Breast epithelium (tissue), 4 donors: ENCODE measurements around the gene ZC3H7B. TPM values are rescaled to one million over a fixed set of nuclear protein-coding genes. Genes with fewer than 3 reads are reported as not detected.

Source experiments
- DNase-seq, 2 donors: peaks; one replicate each; pipeline ENCODE4 v3.0.0-alpha.2; 2019; ENCODE audit warnings: low spot score in 2 of 2
- H3K27ac ChIP-seq, 2 donors: fragments of 200-600 bp; sonication (generic) in 1 of 2; one replicate each; pipeline ENCODE4 v1.5.1; 2016 to 2019; ENCODE audit warnings: mild to moderate bottlenecking in 1 of 2
- H3K27me3 ChIP-seq, 2 donors: fragments of 200-600 bp; sonication (generic) in 1 of 2; one replicate each; pipeline versions ENCODE4 v1.5.1 to v1.6.0; 2017 to 2019; ENCODE audit warnings: control low read depth in 1 of 2, mild to moderate bottlenecking in 1 of 2
- H3K36me3 ChIP-seq: fragments of 200-600 bp; one replicate; pipeline ENCODE4 v1.5.1; 2019
- H3K4me1 ChIP-seq, 2 donors: fragments of 200-600 bp; sonication (generic); one replicate each; pipeline ENCODE4 v1.5.1; 2016 to 2019; ENCODE audit warnings: control low read depth in 1 of 2
- H3K4me3 ChIP-seq, 3 donors: fragments of 200-600 bp; sonication (generic); 1 replicate in 2 of 3; 2 replicates in 1 of 3; pipeline ENCODE4 v1.5.1; 2016 to 2019; ENCODE audit warnings: mild to moderate bottlenecking in 3 of 3, moderate library complexity in 2 of 3
- H3K9me3 ChIP-seq, 2 donors: fragments of 200-600 bp; sonication (generic) in 1 of 2; one replicate each; pipeline ENCODE4 v1.5.1; 2016 to 2019; ENCODE audit warnings: control low read depth in 1 of 2
- POLR2A ChIP-seq: fragments of 450-650 bp; IDR thresholded peaks from one replicate; pipeline ENCODE4 v1.6.1; 2016; ENCODE audit warnings: antibody characterized with exemption, mild to moderate bottlenecking, moderate library complexity
- POLR2AphosphoS5 ChIP-seq, 3 donors: sonication (generic); formaldehyde crosslinking; IDR thresholded peaks; one replicate each; pipeline ENCODE4 v1.6.1; 2017; ENCODE audit warnings: antibody characterized with exemption in 3 of 3
- intact Hi-C: fragments of 100-400 bp; cut with DNase I; formaldehyde crosslinking; loops from one replicate; pipeline ENCODE4 v1.15.1; 2023; ENCODE audit warnings: low total_unique reads
- total RNA-seq, 3 donors: library from RNA; depleted of rRNA; stranded (reverse); fragments of >200 nt; gene quantifications; one replicate each; pipeline ENCODE4 v1.1.0, GENCODE V29; 2016
- TF ChIP-seq, protein P1 (sequence below), 3 donors: fragments of 450-650 bp; IDR thresholded peaks; one replicate each; pipeline ENCODE4 v1.5.1; 2016 to 2017; ENCODE audit warnings: antibody characterized with exemption in 3 of 3, mild to moderate bottlenecking in 3 of 3, moderate library complexity in 3 of 3

ZC3H7B gene
- total RNA-seq, 3 donors from 2014 or later: 24.0 to 33.1 (median 32.2) TPM

- Histone ChIP-seq H3K9me3 (no peaks in the 10 kb centered on the region), H3K36me3 (no peaks in the 10 kb centered on the region), H3K4me3 (peak within 1 kb of the TSS; percentile 74 to 86 (median 80)), H3K27ac (peak within 1 kb of the TSS; percentile 95 to 99), H3K4me1 (peaks cover 3 to 10% of the 10 kb centered on the region in 2 donors), H3K27me3 (no peaks in the 10 kb centered on the region)
- peak; percentile 99 for DNase-seq
- TF ChIP-seq POLR2A (peak; percentile 17), POLR2AphosphoS5 (IDR thresholded peaks at IDR 0.05) (peak; percentile 70 to 76 (median 70))
- TF ChIP-seq, protein P1, sequence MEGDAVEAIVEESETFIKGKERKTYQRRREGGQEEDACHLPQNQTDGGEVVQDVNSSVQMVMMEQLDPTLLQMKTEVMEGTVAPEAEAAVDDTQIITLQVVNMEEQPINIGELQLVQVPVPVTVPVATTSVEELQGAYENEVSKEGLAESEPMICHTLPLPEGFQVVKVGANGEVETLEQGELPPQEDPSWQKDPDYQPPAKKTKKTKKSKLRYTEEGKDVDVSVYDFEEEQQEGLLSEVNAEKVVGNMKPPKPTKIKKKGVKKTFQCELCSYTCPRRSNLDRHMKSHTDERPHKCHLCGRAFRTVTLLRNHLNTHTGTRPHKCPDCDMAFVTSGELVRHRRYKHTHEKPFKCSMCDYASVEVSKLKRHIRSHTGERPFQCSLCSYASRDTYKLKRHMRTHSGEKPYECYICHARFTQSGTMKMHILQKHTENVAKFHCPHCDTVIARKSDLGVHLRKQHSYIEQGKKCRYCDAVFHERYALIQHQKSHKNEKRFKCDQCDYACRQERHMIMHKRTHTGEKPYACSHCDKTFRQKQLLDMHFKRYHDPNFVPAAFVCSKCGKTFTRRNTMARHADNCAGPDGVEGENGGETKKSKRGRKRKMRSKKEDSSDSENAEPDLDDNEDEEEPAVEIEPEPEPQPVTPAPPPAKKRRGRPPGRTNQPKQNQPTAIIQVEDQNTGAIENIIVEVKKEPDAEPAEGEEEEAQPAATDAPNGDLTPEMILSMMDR (IDR thresholded peaks at IDR 0.05): no peak
- intact Hi-C loops: loop anchor here (5.0 kb wide), 1 partner anchor 1404 kb away; no protein-coding TSS in a partner anchor
These were observed 80.2 kb downstream of the ZC3H7B start, which contains the start of gene TEF for GRCh38 chr22:41381329-41382097. Gene TEF (plus strand): TSS chr22:41381942. CDS start chr22:41382045, 103 bp downstream.

DNA sequence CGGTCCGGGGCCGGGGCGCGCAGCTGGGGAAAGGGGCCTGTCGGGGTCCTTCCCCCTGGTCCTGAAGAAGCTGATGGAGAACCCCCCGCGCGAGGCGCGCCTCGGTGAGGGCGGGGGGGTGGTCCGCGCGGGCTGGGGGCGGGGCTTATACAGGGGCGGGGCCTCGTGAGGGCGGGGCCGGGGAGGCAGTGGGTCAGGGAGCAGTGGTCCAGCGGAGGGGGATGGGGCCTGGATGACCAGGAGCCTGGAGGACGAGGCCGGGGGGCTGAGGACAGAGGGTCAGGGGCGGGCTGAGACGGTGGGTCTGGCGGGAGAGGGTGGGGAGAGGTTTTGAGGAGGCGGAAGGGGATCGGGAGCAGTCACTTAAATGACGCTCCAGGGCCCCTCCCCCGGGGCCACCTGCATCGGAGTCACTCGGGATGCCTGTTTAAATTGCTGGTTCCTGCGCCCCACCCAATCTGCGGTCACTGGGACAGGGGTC lies 80.8 kb downstream of the ZC3H7B start:
- TF ChIP-seq, protein P1 (IDR thresholded peaks at IDR 0.05): no peak
- TF ChIP-seq POLR2A (no peak), POLR2AphosphoS5 (IDR thresholded peaks at IDR 0.05) (no peak)

DNA sequence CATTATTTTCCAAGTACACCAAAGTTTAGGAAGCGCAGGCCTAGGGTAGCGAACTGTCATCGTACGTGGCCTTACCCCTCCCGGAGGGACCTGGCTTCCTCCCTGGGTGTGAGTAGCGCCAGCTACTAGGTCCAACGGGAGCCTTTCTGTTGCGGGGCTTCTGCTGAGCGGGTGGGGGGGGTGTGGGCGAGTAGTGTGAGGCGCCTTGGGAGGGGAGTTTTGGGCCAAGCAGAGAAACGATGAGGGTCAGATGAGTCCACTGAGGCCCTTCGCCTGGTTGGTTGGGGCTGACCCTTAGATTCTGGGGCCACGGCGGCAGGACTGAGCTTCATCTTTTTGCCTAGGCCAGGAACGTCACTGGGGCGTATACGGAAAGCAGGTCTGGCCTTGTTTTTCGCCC lies 81.3 kb downstream of the ZC3H7B start:
- no peaks in the 10 kb centered on the region for H3K36me3 ChIP-seq
- H3K9me3 ChIP-seq: no peaks in the 10 kb centered on the region
- DNase-seq: no peak
- peak overlapping the region; percentile 74 to 86 (median 80) for H3K4me3 ChIP-seq
- intact Hi-C loops: loop anchor here (5.0 kb wide), 1 partner anchor 1405 kb away; no protein-coding TSS in a partner anchor
- TF ChIP-seq POLR2A (no peak), POLR2AphosphoS5 (IDR thresholded peaks at IDR 0.05) (no peak)
- TF ChIP-seq, protein P1 (IDR thresholded peaks at IDR 0.05): no peak
- peaks cover 3 to 10% of the 10 kb centered on the region in 2 donors for H3K4me1 ChIP-seq
- H3K27me3 ChIP-seq: no peaks in the 10 kb centered on the region
- H3K27ac ChIP-seq: peak overlapping the region; percentile 95 to 99

More for the DNA sequence above, 80.8 kb downstream of the ZC3H7B start:
- H3K27me3 ChIP-seq: no peaks in the 10 kb centered on the region
- peak; percentile 72 to 77 for DNase-seq
- intact Hi-C loops: loop anchor here (5.0 kb wide), 1 partner anchor 1405 kb away; no protein-coding TSS in a partner anchor
- H3K9me3 ChIP-seq: no peaks in the 10 kb centered on the region
- H3K27ac ChIP-seq: peak overlapping the region; percentile 95 to 99
- H3K36me3 ChIP-seq: no peaks in the 10 kb centered on the region
- peak overlapping the region; percentile 74 to 86 (median 80) for H3K4me3 ChIP-seq
- H3K4me1 ChIP-seq: peaks cover 3 to 10% of the 10 kb centered on the region in 2 donors

- H3K27me3 ChIP-seq: no peaks in the 10 kb centered on the region
- intact Hi-C loops: loop anchor here (5.0 kb wide), 1 partner anchor 1406 kb away; no protein-coding TSS in a partner anchor
- H3K9me3 ChIP-seq: no peaks in the 10 kb centered on the region
- no peak for DNase-seq
- H3K36me3 ChIP-seq: no peaks in the 10 kb centered on the region
- H3K4me3 ChIP-seq: peak overlapping the region; percentile 74 to 86 (median 80)
- TF ChIP-seq, protein P1 (IDR thresholded peaks at IDR 0.05): no peak
- TF ChIP-seq POLR2A: no peak
- no peak for TF ChIP-seq POLR2AphosphoS5 (IDR thresholded peaks at IDR 0.05)
- H3K27ac ChIP-seq: peak overlapping the region; percentile 95 to 99
- H3K4me1 ChIP-seq: peaks cover 3 to 10% of the 10 kb centered on the region in 2 donors
These were observed 81.8 kb downstream of the ZC3H7B start for GRCh38 chr22:41383085-41383484.
